Measurements from ENCODE around the gene ATP8B4.

ATP8B4 gene

GRCh38 chr15:49814709-49815108 is 304.3 kb downstream of the ATP8B4 start:
- no peak overlapping the region for H3K4me2 ChIP-seq (ENCODE audit: low read depth, low read length, poor library complexity, severe bottlenecking)
- H3K27ac ChIP-seq (ENCODE audit: low read depth, low read length) = no peak overlapping the region
- H3K4me3 ChIP-seq (ENCODE audit: insufficient read depth, low read length, poor library complexity, severe bottlenecking) = no peak overlapping the region
- no peaks in the 10 kb centered on the region for H3K9me3 ChIP-seq (ENCODE audit: insufficient read depth, low read length)
- no peaks in the 10 kb centered on the region for H4K20me1 ChIP-seq (ENCODE audit: low read depth, low read length)
- H3K79me2 ChIP-seq (ENCODE audit: insufficient read depth, low read length) = no peaks in the 10 kb centered on the region
- no peaks in the 10 kb centered on the region for H3F3A ChIP-seq (ENCODE audit: insufficient read depth)
- H3K9me2 ChIP-seq (replicated peaks; ENCODE audit: insufficient read depth, low read length) = no peaks in the 10 kb centered on the region
- no peaks in the 10 kb centered on the region for H3K36me3 ChIP-seq (ENCODE audit: low read length)
- H2AFZ ChIP-seq (ENCODE audit: low read depth, low read length, severe bottlenecking) = no peak overlapping the region
- H3K27me3 ChIP-seq (ENCODE audit: low read length) = no peaks in the 10 kb centered on the region
- no peak overlapping the region for H3K9ac ChIP-seq (ENCODE audit: low read length)
- no peak for TF ChIP-seq EZH2phosphoT487 (conservative IDR thresholded peaks at IDR 0.05; ENCODE audit: low read length)
- no peak for TF ChIP-seq CTCF (IDR thresholded peaks at IDR 0.05; ENCODE audit: insufficient read depth, low read length, poor library complexity, severe bottlenecking)

- no peaks in the 10 kb centered on the region for H3K36me3 ChIP-seq (ENCODE audit: low read length)
- no peak overlapping the region for H3K27ac ChIP-seq (ENCODE audit: low read depth, low read length)
- TF ChIP-seq EZH2phosphoT487 (conservative IDR thresholded peaks at IDR 0.05; ENCODE audit: low read length) (no peak), CTCF (IDR thresholded peaks at IDR 0.05; ENCODE audit: insufficient read depth, low read length, poor library complexity, severe bottlenecking) (no peak)
Observed at GRCh38 chr15:49813625-49814024, 305.4 kb downstream of the ATP8B4 start.

GRCh38 chr15:49810720-49811119 is 308.3 kb downstream of the ATP8B4 start:
- no peak overlapping the region for H3K9ac ChIP-seq (ENCODE audit: low read length)
- H3K9me2 ChIP-seq (replicated peaks; ENCODE audit: insufficient read depth, low read length) = no peaks in the 10 kb centered on the region
- H3K4me2 ChIP-seq (ENCODE audit: low read depth, low read length, poor library complexity, severe bottlenecking) = no peak overlapping the region
- H3K27ac ChIP-seq (ENCODE audit: low read depth, low read length) = no peak overlapping the region
- TF ChIP-seq EZH2phosphoT487 (conservative IDR thresholded peaks at IDR 0.05; ENCODE audit: low read length) (no peak), CTCF (IDR thresholded peaks at IDR 0.05; ENCODE audit: insufficient read depth, low read length, poor library complexity, severe bottlenecking) (no peak)
- H3K36me3 ChIP-seq (ENCODE audit: low read length) = no peaks in the 10 kb centered on the region
- no peaks in the 10 kb centered on the region for H4K20me1 ChIP-seq (ENCODE audit: low read depth, low read length)
- no peaks in the 10 kb centered on the region for H3K9me3 ChIP-seq (ENCODE audit: insufficient read depth, low read length)
- no peak overlapping the region for H3K4me3 ChIP-seq (ENCODE audit: insufficient read depth, low read length, poor library complexity, severe bottlenecking)
- no peak overlapping the region for H2AFZ ChIP-seq (ENCODE audit: low read depth, low read length, severe bottlenecking)
- no peaks in the 10 kb centered on the region for H3F3A ChIP-seq (ENCODE audit: insufficient read depth)
- no peaks in the 10 kb centered on the region for H3K27me3 ChIP-seq (ENCODE audit: low read length)
- no peaks in the 10 kb centered on the region for H3K79me2 ChIP-seq (ENCODE audit: insufficient read depth, low read length)

More at GRCh38 chr15:49813625-49814024, 305.4 kb downstream of the ATP8B4 start:
- no peaks in the 10 kb centered on the region for H3K9me2 ChIP-seq (replicated peaks; ENCODE audit: insufficient read depth, low read length)
- no peak overlapping the region for H3K4me2 ChIP-seq (ENCODE audit: low read depth, low read length, poor library complexity, severe bottlenecking)
- H3K27me3 ChIP-seq (ENCODE audit: low read length) = no peaks in the 10 kb centered on the region
- H2AFZ ChIP-seq (ENCODE audit: low read depth, low read length, severe bottlenecking) = no peak overlapping the region
- no peak overlapping the region for H3K4me3 ChIP-seq (ENCODE audit: insufficient read depth, low read length, poor library complexity, severe bottlenecking)
- H4K20me1 ChIP-seq (ENCODE audit: low read depth, low read length) = no peaks in the 10 kb centered on the region
- no peak overlapping the region for H3K9ac ChIP-seq (ENCODE audit: low read length)
- no peaks in the 10 kb centered on the region for H3F3A ChIP-seq (ENCODE audit: insufficient read depth)
- no peaks in the 10 kb centered on the region for H3K79me2 ChIP-seq (ENCODE audit: insufficient read depth, low read length)
- H3K9me3 ChIP-seq (ENCODE audit: insufficient read depth, low read length) = no peaks in the 10 kb centered on the region

All from SU-DHL-6 (cell line).